SKM-1 treated with dmso at 0.1 percent for 144 hours (cell line): Measurements from ENCODE around the gene PRDM16.

Experiments
- DNase-seq: peaks from one replicate; lab custom pipeline; 2025; ENCODE audit not compliant: unreplicated experiment; lab: John Stamatoyannopoulos, UW

PRDM16 gene

DNA sequence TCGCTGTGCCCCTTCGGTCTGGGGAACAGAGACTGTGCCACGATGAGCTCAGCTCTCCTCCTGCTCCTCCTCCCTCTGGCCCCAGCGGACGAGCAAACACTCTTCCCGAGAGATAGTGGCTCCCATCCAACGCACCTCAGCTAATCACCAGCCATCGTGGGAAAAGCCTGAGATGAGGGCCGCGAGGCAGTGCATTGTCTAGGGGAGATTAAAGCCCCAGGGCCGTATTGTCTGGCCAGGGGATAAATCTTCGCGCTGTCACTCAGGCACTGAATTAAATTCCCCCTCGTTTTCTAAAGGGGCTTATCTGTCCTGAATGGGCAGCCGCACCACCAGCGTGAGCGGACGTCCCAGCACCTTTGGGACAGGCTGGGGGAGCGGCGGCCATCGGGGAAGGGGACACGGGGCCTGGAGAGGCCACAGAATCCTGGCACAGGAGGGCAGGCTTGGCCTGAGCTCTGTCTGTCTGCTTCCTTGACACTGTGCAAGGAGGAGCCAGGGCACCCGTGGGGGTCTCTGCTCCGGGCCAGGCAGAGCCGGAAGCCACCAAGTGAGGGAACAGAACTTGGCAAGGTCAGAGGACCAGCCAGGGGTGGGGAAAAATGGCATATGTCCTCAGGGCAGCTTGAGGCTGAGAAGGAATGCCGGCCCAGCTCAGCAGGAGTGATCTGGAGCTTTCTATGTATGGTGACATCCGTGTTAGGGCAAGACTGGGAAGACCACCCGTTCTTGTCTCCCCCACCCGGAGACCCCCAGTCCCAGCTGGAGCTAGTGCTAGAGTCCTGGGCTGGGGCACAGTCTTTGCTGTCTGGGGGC is 32.3 kb downstream of the PRDM16 start:
- DNase-seq = no peak

DNA sequence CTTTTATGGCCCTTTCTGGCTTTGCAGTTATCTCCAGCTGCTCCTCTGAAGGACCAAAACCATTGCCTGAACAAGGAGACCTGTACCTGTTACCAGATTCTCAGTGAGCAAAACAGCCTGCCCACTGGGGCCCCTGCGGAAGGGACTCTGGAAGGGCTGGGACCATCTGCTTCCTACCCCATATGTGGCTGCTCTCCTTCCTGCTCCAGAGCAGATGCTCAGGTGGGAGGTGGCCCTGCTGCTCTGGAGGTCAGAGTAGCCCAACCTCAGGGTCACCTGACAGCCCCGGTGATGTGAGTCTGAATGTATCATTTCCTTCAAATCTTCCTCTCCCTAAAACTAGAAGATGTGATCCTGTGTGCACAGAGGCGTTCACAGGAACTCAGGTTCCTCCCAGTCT is 33.6 kb downstream of the PRDM16 start:
- no peak for DNase-seq

DNA sequence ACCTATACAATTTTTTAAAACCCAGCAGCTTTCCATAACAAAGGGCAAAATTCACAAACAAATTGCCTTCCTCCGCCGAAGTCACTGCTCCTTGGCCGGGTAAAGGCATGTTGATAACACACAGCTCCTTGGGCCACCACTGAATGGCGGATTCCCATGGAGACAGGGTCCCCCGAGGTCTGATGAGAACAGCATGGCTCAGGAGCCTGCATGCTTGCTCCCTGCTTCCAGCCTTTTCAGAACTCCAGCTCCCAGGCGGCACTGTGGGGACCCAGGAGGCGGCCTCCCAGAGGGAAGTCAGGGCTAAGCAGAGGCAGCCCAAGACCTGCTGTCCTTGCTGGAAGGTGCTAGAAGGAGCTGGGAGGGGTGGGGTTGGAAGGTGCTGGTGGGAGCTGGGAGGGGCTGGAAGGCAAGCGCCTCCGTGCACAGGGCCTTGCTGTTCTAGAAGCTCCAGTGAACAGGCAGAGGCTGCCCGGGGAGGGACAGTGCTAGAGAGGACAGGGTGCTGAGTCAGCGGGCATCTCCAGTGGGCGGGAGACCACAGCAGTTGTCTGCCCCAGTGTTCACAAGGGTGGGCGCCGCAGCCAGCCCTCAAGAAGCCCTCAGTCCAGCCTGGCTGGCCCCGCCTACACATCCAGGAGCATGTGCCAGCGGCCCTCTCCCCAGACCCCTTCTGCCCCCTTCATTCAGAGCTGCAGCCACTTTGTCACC is 35.1 kb downstream of the PRDM16 start:
- no peak for DNase-seq

DNA sequence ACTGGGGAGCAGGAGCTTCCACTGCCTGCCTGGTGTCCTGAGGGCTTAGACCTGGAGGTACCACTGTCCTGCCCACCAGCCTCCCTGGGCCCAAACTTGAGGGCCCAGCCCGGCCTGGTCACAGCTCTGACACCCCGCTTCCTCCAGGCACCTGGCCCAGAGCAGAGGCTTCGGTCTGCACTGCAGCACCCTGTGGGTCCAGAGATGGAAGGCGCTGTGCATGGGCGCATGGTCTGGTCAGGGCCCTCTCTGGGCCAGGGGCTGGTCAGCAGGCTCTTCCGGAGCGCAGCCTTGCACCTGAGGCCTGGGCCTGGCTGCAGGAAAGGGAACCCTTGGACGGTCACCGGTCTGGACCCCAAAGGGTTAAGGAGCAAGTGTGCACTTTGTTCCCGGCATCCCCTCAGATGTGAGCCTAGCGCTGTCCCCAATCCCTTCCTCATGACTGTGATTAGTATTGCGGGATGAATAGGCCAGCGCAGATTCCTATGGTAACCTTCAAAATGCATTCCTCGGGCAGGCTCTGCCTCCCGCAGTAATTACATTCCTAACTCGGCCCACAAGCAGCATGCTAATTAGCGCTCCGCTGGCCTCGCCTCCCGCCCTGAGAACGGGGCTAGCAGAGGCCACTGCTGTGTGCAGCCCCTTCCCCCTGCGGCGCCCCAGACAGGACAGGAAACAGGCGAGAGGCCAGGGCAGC is 36.3 kb downstream of the PRDM16 start:
- no peak for DNase-seq

DNA sequence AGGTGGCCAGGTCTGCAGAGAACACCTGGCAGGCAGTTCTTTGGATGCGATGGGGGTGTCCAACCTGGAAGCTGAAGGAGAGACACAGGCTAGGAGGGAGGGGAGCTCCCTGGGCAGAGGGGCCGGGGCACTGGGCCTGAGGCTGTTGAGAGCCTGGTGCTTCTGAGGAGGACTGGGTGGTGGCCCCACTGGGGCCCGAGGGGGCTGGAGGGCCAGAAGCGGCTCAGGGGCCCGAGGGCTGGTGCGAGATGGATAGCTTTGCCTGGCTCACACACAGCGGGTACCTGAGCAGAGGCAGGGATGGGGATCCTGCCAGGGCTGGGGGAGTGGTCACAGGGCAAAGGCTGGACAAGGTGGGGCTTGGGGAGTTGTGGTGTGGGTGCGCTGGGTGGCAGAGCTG is 37.2 kb downstream of the PRDM16 start:
- DNase-seq = no peak

DNA sequence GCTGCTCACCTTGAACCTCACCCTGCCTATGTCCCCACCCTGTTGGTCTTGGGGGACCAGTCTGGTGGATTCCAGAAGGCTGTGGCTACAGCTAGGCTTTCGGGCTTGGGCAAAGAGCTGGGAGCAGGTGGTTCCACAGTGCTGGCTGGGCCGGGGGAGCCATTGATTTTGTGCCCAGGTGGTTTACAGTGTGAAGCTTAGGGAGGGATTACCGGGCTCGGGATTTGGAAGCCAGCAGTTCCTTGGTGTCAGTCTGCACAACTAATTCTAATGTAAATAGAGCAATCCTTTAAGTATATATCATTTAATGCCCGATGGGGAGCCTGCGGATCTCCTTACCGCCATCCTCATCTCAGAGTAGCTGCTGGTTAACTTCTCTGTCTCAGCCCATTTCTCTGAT is 38.2 kb downstream of the PRDM16 start:
- DNase-seq = no peak

DNA sequence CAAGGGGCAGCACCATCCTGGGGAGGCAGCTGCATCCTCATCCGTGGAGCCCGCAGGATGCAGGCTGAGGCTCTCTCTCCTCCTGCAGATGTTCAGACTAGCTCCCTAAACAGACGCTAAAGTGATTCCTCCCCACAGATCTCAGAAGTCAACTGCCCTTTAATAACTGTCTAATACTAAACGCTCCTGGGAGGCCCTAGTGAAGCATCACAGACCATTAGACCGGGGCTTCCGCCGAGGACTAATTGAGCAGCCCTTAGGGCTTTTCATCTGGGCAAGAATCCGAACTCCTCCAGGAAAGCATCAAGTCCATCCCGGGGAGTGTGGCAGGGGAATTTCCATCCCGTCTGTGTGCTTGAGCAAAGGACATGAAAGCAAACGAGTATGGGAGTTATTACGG is 40.4 kb downstream of the PRDM16 start:
- no peak for DNase-seq

DNA sequence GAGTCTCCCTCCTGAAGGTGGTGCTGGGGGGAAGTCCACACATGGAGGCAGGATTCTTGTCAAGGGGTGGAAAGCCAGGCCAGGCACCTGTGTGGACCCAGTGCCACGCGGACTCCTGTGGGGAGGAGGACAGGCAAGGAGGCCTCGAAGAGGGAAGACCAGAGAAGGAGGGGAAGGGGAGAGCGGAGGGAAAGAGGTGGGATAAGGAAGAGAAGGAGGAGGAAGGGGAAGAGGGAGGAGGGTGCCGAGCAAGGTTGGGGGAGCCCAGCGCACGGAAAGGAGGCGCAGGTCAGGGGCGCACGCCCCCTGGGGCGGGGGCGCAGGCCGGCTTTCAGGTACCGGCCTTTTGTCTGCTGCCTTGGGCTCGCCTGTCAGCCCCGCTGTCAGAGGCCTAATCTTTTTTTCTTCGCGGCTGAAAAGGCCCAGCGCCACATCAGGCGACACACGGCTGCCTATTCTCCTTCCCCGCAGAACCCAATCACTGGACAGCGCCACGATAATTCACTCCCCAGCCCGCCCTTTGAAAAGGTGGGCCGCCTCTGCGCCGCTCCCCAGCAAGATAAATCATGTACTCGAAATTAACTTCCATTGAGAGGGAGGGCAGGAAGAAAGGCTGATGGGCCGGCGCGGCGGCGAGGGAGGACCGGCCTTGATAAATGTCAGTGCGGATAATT is 42.5 kb downstream of the PRDM16 start:
- DNase-seq = no peak

DNA sequence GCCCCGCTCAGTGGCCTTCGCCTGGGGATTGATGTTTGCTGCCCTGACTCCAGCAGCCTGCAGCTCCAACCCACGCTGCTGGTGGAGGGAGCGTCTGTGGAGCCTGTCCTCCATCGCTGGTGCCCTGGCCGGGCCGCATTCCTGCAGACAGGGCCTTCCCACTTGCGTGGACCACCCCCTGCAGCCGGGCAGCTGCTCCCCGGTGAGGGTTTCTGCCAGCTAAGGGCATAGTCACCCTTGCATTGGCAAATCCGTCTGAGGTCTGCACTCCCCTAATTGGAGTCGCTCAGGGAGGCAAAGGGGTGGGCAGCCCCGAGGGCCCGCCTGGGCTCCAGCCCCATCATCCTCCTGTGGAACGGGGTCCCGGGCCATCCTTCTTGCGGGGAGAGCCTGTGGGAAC is 43.5 kb downstream of the PRDM16 start:
- DNase-seq = no peak

DNA sequence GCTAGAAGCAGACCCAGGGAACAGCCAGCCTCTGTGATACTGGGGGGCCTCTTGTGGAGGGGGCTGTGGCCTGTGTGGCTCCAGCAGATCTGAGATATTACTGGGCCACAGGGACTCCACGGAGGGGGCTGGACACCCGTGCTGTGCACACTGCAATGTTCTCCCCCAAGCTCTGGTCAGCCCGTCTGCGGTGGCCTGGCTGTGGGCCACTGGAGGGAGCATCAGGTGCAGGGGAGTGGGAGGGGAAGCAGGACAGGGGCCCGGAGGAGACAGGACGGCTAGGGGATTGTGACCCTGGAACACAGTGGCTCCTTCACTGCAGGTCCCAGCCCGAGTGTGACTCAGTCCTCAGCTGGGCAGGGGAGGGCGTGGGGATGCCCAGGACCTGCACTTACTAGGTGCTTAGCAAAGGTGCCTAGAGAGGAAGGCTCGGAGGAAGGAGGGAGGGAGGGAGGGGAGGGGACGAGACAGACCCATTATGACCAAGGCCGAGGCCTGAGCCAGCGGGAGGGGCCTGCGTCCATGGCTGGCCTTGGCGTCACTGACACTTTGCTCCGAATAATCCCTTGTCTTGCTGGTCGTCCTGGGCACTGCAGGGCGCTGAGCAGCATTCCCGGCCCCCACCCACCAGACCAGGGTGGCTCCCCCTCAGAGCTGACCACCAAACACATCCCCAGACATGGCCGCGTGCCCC is 44.2 kb downstream of the PRDM16 start:
- DNase-seq = no peak

DNA sequence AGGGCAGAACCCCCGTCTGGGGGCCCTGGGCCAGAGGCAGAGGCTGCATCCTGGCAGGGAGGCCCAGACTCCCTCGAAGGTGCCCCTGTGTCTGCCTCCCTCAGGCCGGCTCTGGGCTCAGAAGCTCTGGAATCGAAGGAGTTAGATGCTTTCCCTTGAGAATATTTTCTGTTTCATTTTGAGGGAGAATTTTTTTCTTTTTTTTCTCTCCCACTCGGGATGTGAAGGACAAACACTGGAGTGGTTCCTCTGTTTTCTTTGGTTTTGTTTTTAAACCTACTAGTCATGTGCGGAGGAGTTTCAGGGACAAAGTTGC is 44.7 kb downstream of the PRDM16 start:
- no peak for DNase-seq

DNA sequence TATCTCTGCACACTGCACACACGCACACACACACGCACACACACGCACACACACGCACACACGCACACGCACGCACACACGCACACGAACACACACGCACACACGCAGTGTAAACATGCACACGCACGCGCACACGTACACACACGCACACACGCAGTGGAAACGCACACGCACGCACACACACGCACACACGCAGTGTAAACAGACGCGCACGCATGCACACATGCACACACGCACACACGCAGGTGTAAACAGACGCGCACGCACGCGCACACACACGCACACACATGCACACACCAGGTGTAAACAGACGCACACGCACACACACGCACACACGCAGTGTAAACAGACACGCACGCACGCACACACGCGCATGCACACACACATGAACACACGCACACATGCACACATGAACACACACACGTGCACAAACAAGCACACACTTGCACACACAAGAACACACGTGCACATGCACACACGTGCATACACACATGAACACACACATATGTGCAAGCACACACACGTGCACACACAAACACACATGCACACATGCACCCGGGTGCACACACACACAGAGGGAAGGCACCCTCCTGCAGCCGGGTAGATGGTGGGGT is 45.2 kb downstream of the PRDM16 start:
- DNase-seq = no peak

DNA sequence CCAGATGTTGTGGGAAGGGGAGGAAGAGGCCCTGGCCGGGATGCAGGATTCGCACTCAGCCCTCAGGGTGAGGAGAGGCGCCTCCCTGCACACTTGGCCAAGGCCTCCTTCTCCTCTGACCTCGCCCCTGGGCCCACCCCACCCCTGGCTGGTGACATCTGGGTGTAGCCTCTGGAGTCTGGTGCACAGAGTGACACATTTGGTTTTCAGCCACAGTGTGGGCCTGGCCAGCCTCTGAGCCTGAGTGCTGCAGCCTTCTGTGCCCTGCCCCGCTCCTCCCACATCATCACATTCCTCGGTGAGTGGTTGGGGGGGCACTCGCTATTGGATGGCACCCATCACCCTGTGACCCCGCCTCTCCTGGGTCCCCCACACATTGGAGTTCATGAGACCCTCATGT is 45.8 kb downstream of the PRDM16 start:
- DNase-seq = no peak

DNA sequence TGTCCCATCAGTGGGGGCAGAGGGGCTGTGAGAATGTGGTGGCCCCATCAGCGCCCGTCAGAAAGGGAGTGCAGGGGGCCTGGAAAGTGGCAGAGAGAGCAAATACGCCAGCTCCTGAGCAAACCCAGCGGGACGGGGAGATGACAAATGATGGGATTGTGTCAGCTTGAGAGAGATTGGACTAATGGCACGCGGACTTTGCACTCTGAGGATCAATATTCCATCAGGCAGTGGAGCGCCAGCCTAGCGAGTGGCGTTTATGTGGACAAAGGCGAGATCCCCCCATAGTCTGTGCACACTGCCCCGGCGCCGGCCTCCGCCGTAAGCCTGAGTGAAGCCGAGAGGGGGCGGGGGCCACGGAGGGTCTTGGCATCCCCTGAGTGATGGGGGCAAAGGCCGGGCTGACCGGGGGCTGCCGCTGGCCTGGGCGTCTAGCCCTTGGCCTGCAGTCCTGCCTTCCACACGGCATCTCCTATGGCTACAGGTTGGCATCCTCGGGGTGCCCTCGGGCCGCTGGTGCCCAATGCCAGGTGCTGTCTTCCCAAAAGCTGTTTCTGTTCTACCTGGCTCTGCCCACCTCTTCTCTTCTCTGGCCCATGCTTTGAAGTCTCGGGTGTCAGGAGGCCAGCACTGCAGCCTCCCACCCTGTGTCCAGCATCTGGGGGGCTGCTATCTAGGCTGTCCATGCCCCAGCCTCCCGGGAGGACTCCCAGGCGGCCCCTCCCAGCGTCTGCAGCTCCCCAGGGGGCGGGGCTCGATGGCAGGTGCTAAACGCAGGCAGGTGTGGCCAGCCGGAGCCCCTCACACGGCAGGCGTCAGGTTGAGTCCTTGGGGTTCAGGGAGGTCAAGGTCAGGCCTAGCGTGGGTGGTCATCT is 46.5 kb downstream of the PRDM16 start:
- DNase-seq = no peak

DNA sequence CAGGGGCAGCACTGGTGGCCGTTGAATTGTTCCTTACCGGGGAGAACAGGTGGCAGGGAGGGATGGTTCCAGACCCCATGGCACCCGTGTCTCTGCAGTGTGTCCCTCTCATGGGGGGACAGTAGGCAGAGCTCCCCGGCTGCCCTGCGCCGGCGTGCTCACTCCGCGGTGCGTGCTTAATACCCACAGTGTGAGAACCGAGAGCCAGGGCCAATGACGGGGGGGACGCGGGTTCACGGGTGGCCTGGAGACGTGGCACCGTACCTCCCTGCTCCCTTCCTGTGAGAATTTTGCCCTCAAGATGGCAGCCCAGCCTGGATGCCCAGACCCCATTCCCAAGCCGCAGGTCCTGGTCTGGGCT is 47.1 kb downstream of the PRDM16 start:
- no peak for DNase-seq

DNA sequence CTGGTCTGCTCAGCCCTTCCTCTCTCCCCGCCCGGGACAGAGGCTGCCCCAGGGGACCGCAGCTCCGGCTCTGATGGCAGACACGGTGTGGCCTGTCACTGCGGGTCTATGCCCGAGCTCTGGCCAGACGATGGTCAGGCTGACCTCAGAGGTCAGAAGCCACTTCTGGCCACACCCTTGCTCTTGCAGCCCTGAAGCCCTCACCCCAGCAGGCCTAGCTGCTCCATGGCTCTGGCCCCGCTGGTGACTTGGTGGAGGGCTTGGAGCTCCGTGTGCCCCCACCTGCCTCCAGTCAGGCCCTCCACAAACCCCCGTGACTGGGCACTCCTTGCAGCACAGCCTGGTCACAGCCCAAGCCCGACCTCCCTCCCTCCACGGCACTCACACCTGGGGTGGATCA is 47.6 kb downstream of the PRDM16 start:
- DNase-seq = no peak

DNA sequence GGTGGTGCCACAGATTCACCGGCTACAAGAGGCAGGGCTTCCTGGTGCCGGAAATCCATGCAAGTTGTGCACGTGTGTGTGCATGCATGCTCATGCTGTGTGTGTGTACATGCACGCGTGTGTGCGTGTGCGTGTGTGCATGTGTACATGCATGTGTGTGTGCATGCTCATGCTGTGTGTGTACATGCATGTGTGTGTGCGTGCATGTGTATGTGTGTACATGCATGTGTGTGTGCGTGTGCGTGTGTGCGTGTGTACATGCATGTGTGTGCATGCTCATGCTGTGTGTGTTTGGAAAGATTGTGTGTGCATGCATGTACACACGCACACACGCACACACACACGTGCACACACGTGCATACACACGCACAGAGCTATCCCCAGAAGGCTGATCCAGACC is 48.9 kb downstream of the PRDM16 start:
- DNase-seq = no peak

DNA sequence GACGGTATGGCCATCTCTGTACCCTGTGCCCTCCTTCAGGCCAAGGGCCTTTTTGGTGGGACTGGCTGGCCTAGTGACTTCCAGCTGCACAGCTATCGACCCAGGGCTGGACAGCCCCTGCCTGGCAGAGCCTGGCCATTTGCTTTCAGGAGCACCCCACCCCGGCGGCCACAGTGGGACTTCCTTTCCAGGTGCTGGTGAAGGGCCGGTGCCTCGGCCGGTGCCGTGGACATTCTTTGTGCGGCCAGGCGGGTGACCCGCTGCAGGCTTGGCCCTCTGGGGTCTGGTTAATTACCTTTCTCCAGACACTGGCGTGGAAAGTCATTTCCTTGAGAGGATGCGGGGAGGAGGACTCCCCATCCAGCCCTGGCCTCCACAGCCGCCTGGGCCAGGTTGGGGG is 50.1 kb downstream of the PRDM16 start:
- DNase-seq = no peak

DNA sequence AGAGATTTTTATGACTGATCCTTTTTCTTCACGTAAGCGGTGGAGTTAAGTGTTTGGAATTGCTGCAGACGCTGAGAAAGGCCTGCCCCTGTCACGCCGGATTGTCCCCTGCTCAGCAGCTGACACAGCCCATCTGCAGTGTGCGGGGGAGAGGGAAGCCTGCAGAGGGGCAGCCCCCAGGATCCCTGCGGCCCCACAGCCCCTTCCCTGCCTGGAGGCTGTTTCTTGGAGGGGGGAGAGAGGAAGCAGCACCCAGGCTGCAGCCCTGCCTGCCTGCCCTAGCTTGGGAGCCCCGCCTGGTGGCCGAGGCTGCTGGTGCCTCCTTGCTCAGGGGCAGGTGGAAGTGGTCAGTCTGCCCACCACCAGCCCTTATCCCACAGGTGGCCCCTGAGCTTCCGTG is 50.7 kb downstream of the PRDM16 start:
- no peak for DNase-seq

DNA sequence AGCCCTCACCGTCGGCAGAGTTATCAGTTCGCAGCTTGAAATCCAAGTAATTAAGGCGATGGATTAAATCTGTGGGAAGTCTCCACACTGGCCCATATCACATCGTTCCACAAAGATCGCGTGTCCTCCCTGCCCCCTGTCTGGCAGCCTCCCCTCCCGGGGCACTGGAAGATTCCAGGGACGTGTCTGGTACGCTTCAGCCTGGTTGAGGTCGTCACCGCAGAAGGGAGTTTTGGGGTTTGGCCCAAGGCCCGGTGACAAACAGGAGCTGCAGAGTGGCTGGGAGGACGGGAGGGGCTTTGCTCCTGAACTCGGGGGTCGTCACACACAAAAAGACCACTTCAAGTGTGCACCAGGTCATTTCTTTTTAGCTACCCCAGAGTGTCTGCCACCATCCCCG is 51.1 kb downstream of the PRDM16 start:
- DNase-seq = no peak
